Upper lobe of right lung (tissue), 1 donor: Measurements from ENCODE around the gene PIP5KL1. TPM values are rescaled to one million over a fixed set of nuclear protein-coding genes. Genes with fewer than 3 reads are reported as not detected.
A peak's percentile ranks its signal among the peaks of the same experiment; 100 is the strongest.

Experiments
- ATAC-seq: fragments of 200-7000 bp; cut with Tn5 transposase; one replicate; pipeline ENCODE4 v1.9.1; 2020; ENCODE audit warnings: mild to moderate bottlenecking, moderate library complexity
- DNase-seq: peaks from one replicate; pipeline ENCODE4 v3.0.0-alpha.2; 2020
- H3K27ac ChIP-seq: fragments of 200-600 bp; one replicate; pipeline ENCODE4 v1.8.0; 2022
- H3K27me3 ChIP-seq: fragments of 200-600 bp; one replicate; pipeline ENCODE4 v1.8.0; 2022; ENCODE audit warnings: mild to moderate bottlenecking
- H3K36me3 ChIP-seq: fragments of 200-600 bp; one replicate; pipeline ENCODE4 v1.8.0; 2022
- H3K4me1 ChIP-seq: fragments of 200-600 bp; one replicate; pipeline ENCODE4 v1.8.0; 2022
- H3K4me3 ChIP-seq: fragments of 200-600 bp; one replicate; pipeline ENCODE4 v1.8.0; 2022; ENCODE audit warnings: mild to moderate bottlenecking
- H3K9me3 ChIP-seq: fragments of 200-600 bp; one replicate; pipeline ENCODE4 v1.8.0; 2022
- CTCF ChIP-seq: fragments of 200-600 bp; IDR thresholded peaks from one replicate; pipeline ENCODE4 v1.8.0; 2022; ENCODE audit warnings: antibody characterized with exemption
- intact Hi-C: fragments of 100-400 bp; cut with DNase I; formaldehyde crosslinking; loops from one replicate; pipeline ENCODE4 v1.11.0; 2022
- total RNA-seq: library from RNA; stranded (reverse); fragmentation: NEBNext Ultra II Directional; extraction: Animal tissue kit (Norgen Biotek cat#: 25700); gene quantifications from one replicate; pipeline ENCODE4 v1.2.1, GENCODE V29; 2021
- donor health status: DM: no; HTN: yes; CAD: no; lungs with severe emphysema.

Gene PIP5KL1
- total RNA-seq, 1 donor from 2014 or later, result 3.5 TPM

DNA sequence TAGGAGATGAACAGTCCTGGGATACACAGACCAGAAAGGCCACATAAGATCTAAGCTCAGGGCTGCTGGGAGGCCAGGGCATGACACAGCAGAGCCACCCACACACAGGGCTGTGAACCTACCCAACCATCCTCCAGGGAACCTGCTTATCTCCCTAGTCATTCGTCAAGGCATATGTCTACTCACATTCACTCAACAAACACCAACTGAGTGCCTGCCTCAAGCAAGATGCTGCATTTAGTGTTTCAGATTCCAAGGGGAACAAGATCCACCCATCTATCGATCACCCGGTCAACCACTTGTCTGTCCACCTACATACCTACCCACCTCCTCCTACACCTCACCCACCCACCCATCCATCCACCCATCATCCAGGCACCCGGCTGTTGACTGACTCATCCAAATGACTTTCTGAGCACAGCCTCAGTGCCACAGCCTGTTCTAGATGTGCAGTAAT is 5.2 kb upstream of the PIP5KL1 start:
- TF ChIP-seq CTCF, result no peak
- DNase-seq (no peak), ATAC-seq (no peak)
- no peaks in the 10 kb centered on the region for H3K9me3 ChIP-seq
- H3K4me3 ChIP-seq, result no peak overlapping the region
- intact Hi-C loops, result no loop called here
- H3K4me1 ChIP-seq, result peaks cover 25% of the 10 kb centered on the region
- peaks cover 7% of the 10 kb centered on the region for H3K36me3 ChIP-seq
- no peak overlapping the region for H3K27ac ChIP-seq
- no peaks in the 10 kb centered on the region for H3K27me3 ChIP-seq

GRCh38 chr9:127934986-127935385 is 4.4 kb upstream of the PIP5KL1 start:
- H3K4me1 ChIP-seq, result peaks cover 26% of the 10 kb centered on the region
- H3K4me3 ChIP-seq, result no peak overlapping the region
- H3K36me3 ChIP-seq, result peaks cover 7% of the 10 kb centered on the region
- H3K27me3 ChIP-seq, result no peaks in the 10 kb centered on the region
- DNase-seq (no peak), ATAC-seq (no peak)
- no peaks in the 10 kb centered on the region for H3K9me3 ChIP-seq
- H3K27ac ChIP-seq, result no peak overlapping the region
- intact Hi-C loops, result no loop called here
- no peak for TF ChIP-seq CTCF

DNA sequence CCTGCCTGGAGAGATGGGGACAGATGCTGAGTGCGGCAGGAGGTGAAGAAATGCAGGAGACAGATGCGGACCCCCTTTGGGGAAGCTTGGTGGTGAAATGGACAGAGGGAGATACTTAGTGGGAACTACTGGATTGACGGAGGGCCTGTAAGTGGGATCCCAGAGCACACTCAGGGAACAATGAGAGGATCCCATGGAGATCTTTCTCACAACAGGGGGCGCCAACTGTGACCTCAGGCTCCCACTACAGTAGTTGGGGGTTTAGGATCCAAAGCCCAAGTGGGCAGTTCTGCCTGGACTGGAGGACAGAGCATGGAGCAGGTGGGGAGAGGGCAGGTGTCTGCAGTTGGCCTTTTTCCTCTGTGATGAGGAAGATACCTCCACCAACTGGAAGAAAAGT is 3.7 kb upstream of the PIP5KL1 start:
- TF ChIP-seq CTCF, result no peak
- no peaks in the 10 kb centered on the region for H3K9me3 ChIP-seq
- ATAC-seq (no peak), DNase-seq (no peak)
- no peaks in the 10 kb centered on the region for H3K27me3 ChIP-seq
- H3K27ac ChIP-seq, result no peak overlapping the region
- peaks cover 26% of the 10 kb centered on the region for H3K4me1 ChIP-seq
- peaks cover 7% of the 10 kb centered on the region for H3K36me3 ChIP-seq
- intact Hi-C loops, result no loop called here
- no peak overlapping the region for H3K4me3 ChIP-seq

DNA sequence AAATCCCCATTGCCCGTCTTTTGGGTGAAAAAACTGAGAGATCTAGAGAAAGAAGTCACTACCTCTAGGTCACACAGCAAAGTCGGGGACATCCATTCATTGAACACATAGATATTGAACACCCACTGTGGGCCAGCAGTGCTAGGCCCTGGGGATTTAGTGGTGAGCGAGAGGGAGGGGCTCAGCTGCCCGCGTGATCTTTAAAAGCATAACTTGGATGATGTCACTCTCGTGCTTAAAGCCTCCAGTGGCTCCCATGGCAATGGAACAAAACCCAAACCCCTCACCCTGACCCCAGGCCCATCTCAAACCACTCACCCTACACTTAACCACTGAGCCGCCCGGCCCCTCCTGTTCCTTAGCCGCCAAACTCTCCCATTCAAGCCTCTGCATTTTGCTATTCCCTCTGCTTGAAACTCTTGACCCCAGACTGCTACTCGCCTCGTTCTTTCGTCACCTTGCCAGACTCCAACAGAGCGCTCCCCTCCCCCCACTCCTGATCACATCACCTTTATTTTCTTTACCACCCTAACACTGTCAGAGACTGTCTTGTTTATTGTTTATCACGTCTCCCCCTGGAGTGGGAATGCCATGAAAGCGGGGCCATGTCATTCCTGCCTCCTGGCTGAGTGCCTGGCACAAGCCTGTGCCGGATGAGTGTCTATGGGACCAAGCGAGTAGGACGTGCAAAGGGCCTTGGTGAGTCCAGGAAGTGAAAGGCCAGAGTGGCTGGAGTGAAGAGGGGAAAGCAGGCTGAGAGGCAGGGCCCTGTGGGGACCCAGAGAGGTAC is 710 bp upstream of the PIP5KL1 start:
- peak overlapping the region; percentile 55 for H3K4me3 ChIP-seq
- intact Hi-C loops, result no loop called here
- H3K36me3 ChIP-seq, result peaks cover 7% of the 10 kb centered on the region
- H3K9me3 ChIP-seq, result no peaks in the 10 kb centered on the region
- DNase-seq (no peak), ATAC-seq (peak; percentile 72)
- peaks cover 36% of the 10 kb centered on the region for H3K4me1 ChIP-seq
- H3K27ac ChIP-seq, result peak overlapping the region; percentile 78
- no peak for TF ChIP-seq CTCF
- H3K27me3 ChIP-seq, result peaks cover 11% of the 10 kb centered on the region

- Histone ChIP-seq H3K4me3 (no peak overlapping the region), H3K9me3 (no peaks in the 10 kb centered on the region), H3K36me3 (no peaks in the 10 kb centered on the region), H3K27me3 (peaks cover 11% of the 10 kb centered on the region), H3K4me1 (peaks cover 26% of the 10 kb centered on the region), H3K27ac (no peak overlapping the region)
- DNase-seq (no peak), ATAC-seq (no peak)
- no peak for TF ChIP-seq CTCF
- intact Hi-C loops, result loop anchor here (10.0 kb wide), 1 partner anchor 195 kb away; the partner anchor contains the start of gene TOR2A
Observed at GRCh38 chr9:127929625-127929979, 975 bp downstream of the PIP5KL1 start.
